HFFc6 (cell line): ENCODE data around the gene UNC5B. TPM values are rescaled to one million over a fixed set of nuclear protein-coding genes. Genes with fewer than 3 reads are reported as not detected.

Source experiments
- DNase-seq: peaks from one replicate; pipeline ENCODE4 v3.0.0-alpha.2; 2018
- H3K27ac Mint-ChIP-seq: 2 replicates; pipeline ENCODE4 v1.8.0; 2020; ENCODE audit warnings: mild to moderate bottlenecking, mixed read lengths
- H3K27me3 Mint-ChIP-seq: 2 replicates; pipeline ENCODE4 v1.8.0; 2021; ENCODE audit warnings: mild to moderate bottlenecking, moderate library complexity, mixed read lengths; ENCODE audit not compliant: insufficient read depth
- H3K36me3 Mint-ChIP-seq: 2 replicates; pipeline ENCODE4 v1.8.0; 2021; ENCODE audit warnings: low read depth, mixed read lengths
- H3K4me1 Mint-ChIP-seq: 2 replicates; pipeline ENCODE4 v1.8.0; 2020; ENCODE audit warnings: low read depth, mixed read lengths
- H3K4me3 Mint-ChIP-seq: 2 replicates; pipeline ENCODE4 v1.8.0; 2020; ENCODE audit warnings: mild to moderate bottlenecking, moderate library complexity, mixed read lengths
- H3K9me3 Mint-ChIP-seq: 2 replicates; pipeline ENCODE4 v1.8.0; 2020; ENCODE audit warnings: mild to moderate bottlenecking, mixed read lengths
- total RNA-seq, 6 experiments: library from RNA; stranded (reverse); fragmentation: NEBNext Ultra II Directional; extraction: Animal tissue kit (Norgen Biotek cat#: 25700); gene quantifications; 2 replicates in 1 of 6; 3 replicates in 5 of 6; pipeline ENCODE4 v1.2.3, GENCODE V29; 2021
- TF ChIP-seq, protein P1 (sequence below): fragments of 200-600 bp; sonication (generic); IDR thresholded peaks from 2 replicates; pipeline ENCODE4 v1.5.0; 2021; ENCODE audit warnings: antibody characterized with exemption, mild to moderate bottlenecking

UNC5B gene
- total RNA-seq, 6 experiments from 2014 or later, result 5.2 to 11.6 (median 5.7) TPM

DNA sequence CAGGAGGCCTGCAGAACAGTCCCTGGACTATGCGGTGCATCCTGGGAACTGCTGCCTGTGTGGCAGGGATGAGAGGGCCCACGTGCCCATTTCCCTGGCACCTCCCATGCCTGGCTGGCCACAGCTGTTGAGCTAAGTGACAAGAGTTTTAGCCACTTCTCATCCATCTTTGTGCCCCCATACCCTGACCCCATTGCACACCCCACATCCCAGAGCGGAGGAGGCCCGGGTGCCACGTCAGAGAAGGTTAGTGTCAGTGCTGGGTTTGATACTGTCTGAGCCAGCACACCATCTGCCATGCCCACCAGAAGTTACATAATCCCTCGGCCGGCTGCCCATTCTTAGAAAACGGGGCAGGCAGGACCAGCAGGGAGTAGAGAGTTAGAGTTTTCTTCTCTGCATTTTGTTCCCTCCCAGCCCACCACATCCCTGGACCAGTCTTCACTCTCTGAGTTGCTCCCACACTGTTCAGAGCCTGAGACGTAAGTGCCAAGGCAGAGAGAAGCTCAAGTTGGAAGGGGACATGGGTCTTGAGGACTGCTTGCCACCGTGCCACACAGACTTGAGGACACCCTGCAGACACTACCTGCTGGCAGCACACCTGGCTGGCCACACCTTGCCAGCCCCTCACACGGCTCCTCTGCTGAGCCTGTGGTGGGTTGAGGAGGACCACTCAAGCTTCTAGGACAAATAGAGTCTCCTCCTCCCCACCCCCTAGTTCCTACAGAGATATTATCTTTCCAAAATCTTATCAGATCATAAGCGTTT, 13.1 kb downstream of the UNC5B start:
- TF ChIP-seq, protein P1, sequence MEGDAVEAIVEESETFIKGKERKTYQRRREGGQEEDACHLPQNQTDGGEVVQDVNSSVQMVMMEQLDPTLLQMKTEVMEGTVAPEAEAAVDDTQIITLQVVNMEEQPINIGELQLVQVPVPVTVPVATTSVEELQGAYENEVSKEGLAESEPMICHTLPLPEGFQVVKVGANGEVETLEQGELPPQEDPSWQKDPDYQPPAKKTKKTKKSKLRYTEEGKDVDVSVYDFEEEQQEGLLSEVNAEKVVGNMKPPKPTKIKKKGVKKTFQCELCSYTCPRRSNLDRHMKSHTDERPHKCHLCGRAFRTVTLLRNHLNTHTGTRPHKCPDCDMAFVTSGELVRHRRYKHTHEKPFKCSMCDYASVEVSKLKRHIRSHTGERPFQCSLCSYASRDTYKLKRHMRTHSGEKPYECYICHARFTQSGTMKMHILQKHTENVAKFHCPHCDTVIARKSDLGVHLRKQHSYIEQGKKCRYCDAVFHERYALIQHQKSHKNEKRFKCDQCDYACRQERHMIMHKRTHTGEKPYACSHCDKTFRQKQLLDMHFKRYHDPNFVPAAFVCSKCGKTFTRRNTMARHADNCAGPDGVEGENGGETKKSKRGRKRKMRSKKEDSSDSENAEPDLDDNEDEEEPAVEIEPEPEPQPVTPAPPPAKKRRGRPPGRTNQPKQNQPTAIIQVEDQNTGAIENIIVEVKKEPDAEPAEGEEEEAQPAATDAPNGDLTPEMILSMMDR, result no peak
- Mint-ChIP-seq H3K27ac (no peak overlapping the region), H3K27me3 (no peaks in the 10 kb centered on the region), H3K4me1 (peaks cover 35% of the 10 kb centered on the region), H3K4me3 (no peak overlapping the region), H3K36me3 (no peaks in the 10 kb centered on the region), H3K9me3 (no peaks in the 10 kb centered on the region)
- no peak for DNase-seq

DNA sequence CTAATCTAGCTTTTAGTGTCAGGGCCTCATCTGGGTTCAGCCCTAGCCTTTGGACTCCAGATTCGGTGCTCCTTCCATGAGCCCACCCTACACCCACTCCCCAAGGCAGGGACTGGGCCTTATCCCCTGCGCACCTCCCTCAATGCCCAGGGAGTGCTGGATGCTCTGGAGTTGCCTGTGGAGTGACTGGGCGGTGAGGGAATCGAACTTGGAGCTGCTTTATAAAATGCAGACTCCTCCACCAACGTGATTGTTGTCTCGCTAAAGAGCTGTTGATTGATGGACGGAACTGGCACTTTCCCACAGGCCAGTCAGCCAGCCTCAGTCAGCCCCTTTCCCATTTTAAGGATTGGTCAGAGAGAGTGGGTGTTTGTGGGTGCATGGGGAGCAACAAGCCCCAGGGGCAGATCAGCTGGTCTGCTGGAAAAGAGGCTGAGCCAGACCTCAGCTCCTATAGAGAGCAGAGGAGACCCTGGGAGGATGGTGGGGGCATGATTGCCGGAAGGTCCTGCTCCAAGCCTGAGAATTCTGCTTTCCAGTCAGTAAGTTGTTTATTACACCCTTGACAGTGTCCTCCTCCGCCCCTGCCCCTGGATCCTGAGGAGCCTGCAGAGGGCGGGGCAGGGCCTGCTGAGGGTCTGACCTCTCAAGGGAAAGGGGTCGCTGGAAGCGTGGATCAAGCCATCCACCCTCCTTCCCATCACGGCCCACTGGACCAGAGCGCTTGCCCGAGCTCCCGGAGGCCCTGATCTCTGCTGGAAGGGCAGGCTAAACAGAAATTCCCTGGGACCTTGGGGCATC, 16.7 kb downstream of the UNC5B start:
- Mint-ChIP-seq H3K4me1 (peaks cover 23% of the 10 kb centered on the region), H3K4me3 (no peak overlapping the region), H3K9me3 (no peaks in the 10 kb centered on the region), H3K27me3 (no peaks in the 10 kb centered on the region), H3K27ac (no peak overlapping the region), H3K36me3 (no peaks in the 10 kb centered on the region)
- TF ChIP-seq, protein P1, result no peak
- DNase-seq, result no peak

DNA sequence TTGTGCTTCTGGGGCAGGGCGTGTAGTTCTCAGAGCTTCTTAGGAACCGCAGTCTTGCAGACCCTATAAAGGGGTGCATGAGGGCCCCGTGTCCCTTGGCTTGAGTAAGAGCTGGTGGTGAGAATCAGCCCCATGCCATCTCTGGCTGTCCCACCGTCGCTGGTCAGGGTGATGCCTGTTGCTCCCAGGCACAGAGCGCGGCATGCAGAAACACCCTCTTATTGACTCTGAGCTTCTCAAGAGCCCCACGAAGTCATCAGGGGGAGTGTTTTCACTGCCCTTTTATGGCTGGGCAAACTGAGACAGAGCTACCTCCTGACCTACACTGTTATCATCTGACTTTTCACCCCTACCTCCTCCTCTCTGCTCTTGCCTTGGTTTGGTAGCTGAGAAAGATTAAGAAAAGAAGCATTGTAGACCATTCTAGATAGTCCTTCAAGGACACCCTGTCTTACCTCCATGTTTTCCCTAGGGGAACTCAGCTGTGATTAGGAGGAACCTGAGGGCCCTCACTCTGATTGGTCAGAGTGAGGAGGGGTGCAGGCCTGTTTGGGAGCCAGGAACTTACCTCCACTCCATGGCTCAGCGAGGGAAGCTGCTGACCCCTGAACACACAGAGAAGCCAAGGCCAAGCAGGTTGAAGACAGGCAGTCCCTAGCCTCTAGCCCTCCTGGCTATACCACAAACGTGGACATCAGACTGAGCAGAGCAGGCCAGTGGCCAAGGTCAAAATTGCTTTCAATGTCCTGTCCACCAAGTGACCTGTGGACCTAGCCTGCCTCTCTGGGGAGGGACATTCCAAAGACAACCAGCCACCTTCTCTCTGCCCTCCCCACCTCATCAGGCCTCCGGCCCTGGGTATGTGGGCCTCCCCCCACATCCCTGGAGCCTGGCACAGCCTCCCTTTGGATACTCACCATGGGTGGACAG, 17.6 kb downstream of the UNC5B start:
- DNase-seq, result no peak
- no peaks in the 10 kb centered on the region for H3K36me3 Mint-ChIP-seq

DNA sequence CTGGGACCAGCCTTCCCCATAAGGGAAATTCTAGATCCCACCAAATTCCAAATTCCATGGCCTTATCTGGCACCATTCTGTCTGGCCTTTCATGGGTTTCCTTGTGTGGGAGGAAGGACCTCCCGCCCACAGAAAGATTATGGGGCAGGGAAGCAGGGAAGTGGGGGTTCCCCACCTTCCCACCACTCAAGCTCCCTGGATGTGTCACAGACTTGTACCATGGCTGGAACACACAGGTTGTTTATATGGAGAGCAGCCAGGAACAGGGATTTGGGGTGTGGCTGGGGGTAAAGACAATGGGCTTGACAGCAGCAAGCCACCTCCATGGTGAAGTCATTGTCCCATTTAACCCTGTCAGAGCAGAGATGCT, 18.3 kb downstream of the UNC5B start:
- no peak for DNase-seq
- Mint-ChIP-seq H3K4me1 (peaks cover 39% of the 10 kb centered on the region), H3K36me3 (no peaks in the 10 kb centered on the region), H3K27ac (no peak overlapping the region), H3K4me3 (no peak overlapping the region), H3K9me3 (no peaks in the 10 kb centered on the region), H3K27me3 (no peaks in the 10 kb centered on the region; the same call in 1 of the 2 replicates)
- TF ChIP-seq, protein P1, result no peak

More for the DNA sequence above, 17.6 kb downstream of the UNC5B start:
- no peaks in the 10 kb centered on the region for H3K27me3 Mint-ChIP-seq
- H3K27ac Mint-ChIP-seq, result no peak overlapping the region
- TF ChIP-seq, protein P1, result no peak
- no peak overlapping the region for H3K4me3 Mint-ChIP-seq
- peaks cover 32% of the 10 kb centered on the region for H3K4me1 Mint-ChIP-seq
- no peaks in the 10 kb centered on the region for H3K9me3 Mint-ChIP-seq

DNA sequence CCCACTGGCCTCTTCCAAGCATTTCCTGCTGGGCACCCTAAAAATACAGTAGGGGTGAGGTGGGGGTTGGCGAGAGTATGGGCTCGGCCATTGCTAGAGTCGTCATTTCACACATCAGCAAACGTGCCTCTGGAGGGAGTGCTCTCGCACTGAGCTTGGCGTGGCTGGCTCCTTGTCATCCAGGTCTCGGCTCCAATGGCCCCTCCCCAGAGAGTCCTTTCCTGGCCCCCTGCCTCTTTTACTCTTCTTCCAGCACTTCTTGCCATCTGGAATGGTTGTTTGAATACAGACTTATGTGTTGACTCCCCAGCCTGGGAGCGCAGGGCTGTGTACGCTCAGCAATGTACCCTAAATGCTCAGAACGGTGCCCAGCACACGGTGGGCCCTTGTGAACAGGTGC, 18.8 kb downstream of the UNC5B start:
- Mint-ChIP-seq H3K9me3 (no peaks in the 10 kb centered on the region), H3K27ac (no peak overlapping the region), H3K36me3 (no peaks in the 10 kb centered on the region), H3K4me1 (peaks cover 44% of the 10 kb centered on the region), H3K4me3 (no peak overlapping the region), H3K27me3 (no peaks in the 10 kb centered on the region; the same call in 1 of the 2 replicates)
- no peak for DNase-seq
- TF ChIP-seq, protein P1, result no peak
